H1 (cell line): ENCODE measurements around the gene SLC43A1. TPM values are rescaled to one million over a fixed set of nuclear protein-coding genes. Genes with fewer than 3 reads are reported as not detected.

Source experiments
- CTCF ChIP-seq, 3 experiments: IDR thresholded peaks; 1 replicate in 2 of 3; 2 replicates in 1 of 3; pipeline versions ENCODE4 v1.5.1 to v1.6.1; 2011; ENCODE audit warnings: low read length in 3 of 3, mild to moderate bottlenecking in 3 of 3, inconsistent platforms in 2 of 3, low read depth in 1 of 3, moderate library complexity in 1 of 3; ENCODE audit not compliant: insufficient read depth in 1 of 3; ENCODE audit errors: control extremely low read depth in 1 of 3
- RAD21 ChIP-seq, 2 experiments: IDR thresholded peaks in 1 of 2; conservative IDR thresholded peaks in 1 of 2; 2 replicates each; pipeline ENCODE4 v1.6.1; 2011; ENCODE audit warnings: low read depth in 2 of 2, low read length in 2 of 2, improper control_type of control experiment in 1 of 2, inconsistent platforms in 1 of 2, mild to moderate bottlenecking in 1 of 2, moderate library complexity in 1 of 2
- TAF1 ChIP-seq: IDR thresholded peaks from 2 replicates; pipeline ENCODE4 v1.6.1; 2011; ENCODE audit warnings: mild to moderate bottlenecking, low read depth, low read length
- TBP ChIP-seq: IDR thresholded peaks from 2 replicates; pipeline ENCODE4 v1.6.1; 2011; ENCODE audit warnings: low read depth, low read length, improper control_type of control experiment
- TCF12 ChIP-seq: IDR thresholded peaks from 2 replicates; pipeline ENCODE4 v1.6.1; 2011; ENCODE audit warnings: low read depth, mild to moderate bottlenecking, low read length
- polyA plus RNA-seq, 7 experiments: library from polyadenylated mRNA; depleted of rRNA in 3 of 7; stranded (reverse) in 5 of 7; unstranded in 2 of 7; fragments of >200 nt in 5 of 7; fragments of 200-250 nt in 2 of 7; gene quantifications; 1 replicate in 5 of 7; 2 replicates in 1 of 7; 4 replicates in 1 of 7; pipeline versions ENCODE4 v1.2.1 to v1.2.3, GENCODE V29; 2011 to 2013; ENCODE audit warnings: missing spikeins in 2 of 7, mixed read lengths in 2 of 7
- total RNA-seq: library from RNA; stranded (reverse); fragmentation: NEBNext Ultra II Directional; extraction: Animal tissue kit (Norgen Biotek cat#: 25700); gene quantifications from 2 replicates; pipeline ENCODE4 v1.2.1, GENCODE V29; 2021

Gene SLC43A1
- total and polyA plus RNA-seq, 2 of the 8 experiments (the other 6 are each of a cell fraction or from before 2014, with no cell fraction given), result 34.5 to 58.0 TPM

GRCh38 chr11:57474017-57474802 is 41.3 kb downstream of the SLC43A1 start (continued):
- no peak for TF ChIP-seq TBP
- TF ChIP-seq CTCF (IDR thresholded peaks at IDR 0.05; ENCODE audit: control extremely low read depth in 1 of 3, insufficient read depth in 1 of 3, low read depth in 1 of 3, low read length in 3 of 3), result no peak
- no peak for TF ChIP-seq TAF1
- TF ChIP-seq RAD21 (IDR thresholded peaks at IDR 0.05 in 1 of 2, conservative IDR thresholded peaks at IDR 0.05 in 1 of 2; ENCODE audit: low read depth in 2 of 2, low read length in 2 of 2), result no peak
- no peak for TF ChIP-seq TCF12
